COR-L47 (cell line): ENCODE results near the gene ACAN.

Experiments used
- DNase-seq: peaks from one replicate; lab custom pipeline; 2025; lab: John Stamatoyannopoulos, UW

ACAN gene

GRCh38 chr15:88803241-88803919 is at the start of gene ACAN:
ACAN (plus strand) TSS chr15:88803436; CDS start chr15:88836207, 32,771 bp downstream.
- DNase-seq, result no peak

- DNase-seq, result no peak
Observed at GRCh38 chr15:88756521-88756920, 46.7 kb upstream of the ACAN start.

- no peak for DNase-seq
Observed at GRCh38 chr15:88756921-88757320, 46.3 kb upstream of the ACAN start.

- no peak for DNase-seq
Observed at GRCh38 chr15:88759872-88760271, 43.4 kb upstream of the ACAN start.

GRCh38 chr15:88764448-88764847 is 38.8 kb upstream of the ACAN start:
- DNase-seq, result no peak

- no peak for DNase-seq
Observed at GRCh38 chr15:88765212-88765611, 38.0 kb upstream of the ACAN start.

GRCh38 chr15:88769161-88769971 is 33.9 kb upstream of the ACAN start:
- DNase-seq, result no peak

GRCh38 chr15:88775776-88776175 is 27.5 kb upstream of the ACAN start:
- DNase-seq, result no peak

GRCh38 chr15:88776646-88777045 is 26.6 kb upstream of the ACAN start:
- DNase-seq, result no peak

GRCh38 chr15:88779944-88780343 is 23.3 kb upstream of the ACAN start:
- no peak for DNase-seq

GRCh38 chr15:88782465-88782864 is 20.8 kb upstream of the ACAN start:
- DNase-seq, result no peak

GRCh38 chr15:88785217-88785616 is 18.0 kb upstream of the ACAN start:
- DNase-seq, result no peak

- no peak for DNase-seq
Observed at GRCh38 chr15:88788036-88788435, 15.2 kb upstream of the ACAN start.

- DNase-seq, result no peak
Observed at GRCh38 chr15:88788816-88789215, 14.4 kb upstream of the ACAN start.

GRCh38 chr15:88790486-88790885 is 12.8 kb upstream of the ACAN start:
- DNase-seq, result no peak

- no peak for DNase-seq
Observed at GRCh38 chr15:88791637-88792036, 11.6 kb upstream of the ACAN start.

- DNase-seq, result no peak
Observed at GRCh38 chr15:88792342-88793282, 10.6 kb upstream of the ACAN start.

GRCh38 chr15:88794001-88794400 is 9.2 kb upstream of the ACAN start:
- no peak for DNase-seq

GRCh38 chr15:88797663-88798339 is 5.4 kb upstream of the ACAN start:
- DNase-seq, result no peak

GRCh38 chr15:88799341-88799740 is 3.9 kb upstream of the ACAN start:
- no peak for DNase-seq

- no peak for DNase-seq
Observed at GRCh38 chr15:88800026-88800425, 3.2 kb upstream of the ACAN start.

GRCh38 chr15:88800738-88801137 is 2.5 kb upstream of the ACAN start:
- DNase-seq, result no peak
